Neutrophil (primary cell): ENCODE measurements around the gene DHX38.
A peak's percentile ranks its signal among the peaks of the same experiment; 100 is the strongest.

Experiments used
- H3K27ac ChIP-seq: fragments of 200-600 bp; sonication (generic); 2 replicates; pipeline ENCODE4 v1.5.1; 2016; ENCODE audit warnings: mild to moderate bottlenecking, moderate library complexity
- H3K27me3 ChIP-seq: fragments of 200-600 bp; sonication (generic); 2 replicates; pipeline ENCODE4 v1.6.0; 2016; ENCODE audit warnings: mild to moderate bottlenecking
- H3K36me3 ChIP-seq: fragments of 200-600 bp; sonication (generic); 2 replicates; pipeline ENCODE4 v1.5.1; 2017
- H3K4me1 ChIP-seq, 2 experiments: fragments of 200-600 bp in 1 of 2; sonication (generic) in 1 of 2; 1 replicate in 1 of 2; 2 replicates in 1 of 2; pipeline versions ENCODE4 v1.5.1 to v1.6.1; 2013 to 2016; ENCODE audit warnings: low read depth in 1 of 2, low read length in 1 of 2, mild to moderate bottlenecking in 1 of 2, moderate library complexity in 1 of 2; ENCODE audit not compliant: control insufficient read depth in 1 of 2, insufficient read depth in 1 of 2
- H3K4me3 ChIP-seq, 2 experiments: fragments of 200-600 bp in 1 of 2; sonication (generic) in 1 of 2; 1 replicate in 1 of 2; 2 replicates in 1 of 2; pipeline ENCODE4 v1.5.1; 2013 to 2016; ENCODE audit warnings: low read depth in 1 of 2, low read length in 1 of 2, mild to moderate bottlenecking in 1 of 2, moderate library complexity in 1 of 2
- H3K9me3 ChIP-seq: fragments of 200-600 bp; sonication (generic); 2 replicates; pipeline ENCODE4 v1.5.1; 2016
- CTCF ChIP-seq: fragments of 200-600 bp; sonication (generic); IDR thresholded peaks from 2 replicates; pipeline ENCODE4 v1.5.1; 2016; ENCODE audit warnings: antibody characterized with exemption

Gene DHX38

GRCh38 chr16:72061564-72061963, 32.1 kb upstream of the DHX38 start:
- Histone ChIP-seq H3K4me1 (peaks cover 0 to 13% of the 10 kb centered on the region in 2 experiments), H3K27ac (peak overlapping the region; percentile 55), H3K27me3 (no peaks in the 10 kb centered on the region), H3K4me3 (no peak overlapping the region), H3K9me3 (no peaks in the 10 kb centered on the region), H3K36me3 (peaks cover 10% of the 10 kb centered on the region)
- no peak for TF ChIP-seq CTCF

- no peaks in the 10 kb centered on the region for H3K9me3 ChIP-seq
- H3K36me3 ChIP-seq = peaks cover 10% of the 10 kb centered on the region
- no peaks in the 10 kb centered on the region for H3K27me3 ChIP-seq
- H3K27ac ChIP-seq = no peak overlapping the region
- TF ChIP-seq CTCF = no peak
- H3K4me1 ChIP-seq = peaks cover 10 to 20% of the 10 kb centered on the region in 2 experiments
- H3K4me3 ChIP-seq = no peak overlapping the region
These were observed 29.2 kb upstream of the DHX38 start for GRCh38 chr16:72064361-72064894.

- no peak for TF ChIP-seq CTCF
These were observed 26.9 kb upstream of the DHX38 start for GRCh38 chr16:72066747-72067146.

GRCh38 chr16:72068930-72069329, 24.7 kb upstream of the DHX38 start:
- no peak overlapping the region for H3K4me3 ChIP-seq
- H3K9me3 ChIP-seq = no peaks in the 10 kb centered on the region
- H3K4me1 ChIP-seq = peaks cover 10 to 21% of the 10 kb centered on the region in 2 experiments
- no peak for TF ChIP-seq CTCF
- no peak overlapping the region for H3K27ac ChIP-seq
- H3K36me3 ChIP-seq = no peaks in the 10 kb centered on the region
- H3K27me3 ChIP-seq = no peaks in the 10 kb centered on the region

More at GRCh38 chr16:72066747-72067146, 26.9 kb upstream of the DHX38 start:
- H3K9me3 ChIP-seq = no peaks in the 10 kb centered on the region
- no peaks in the 10 kb centered on the region for H3K36me3 ChIP-seq
- H3K27me3 ChIP-seq = no peaks in the 10 kb centered on the region
- H3K4me3 ChIP-seq = no peak overlapping the region
- H3K4me1 ChIP-seq = peaks cover 10 to 21% of the 10 kb centered on the region in 2 experiments
- no peak overlapping the region for H3K27ac ChIP-seq

- no peak overlapping the region for H3K4me3 ChIP-seq
- TF ChIP-seq CTCF = no peak
- H3K4me1 ChIP-seq = peaks cover 10% of the 10 kb centered on the region in 2 experiments
- no peak overlapping the region for H3K27ac ChIP-seq
- H3K27me3 ChIP-seq = no peaks in the 10 kb centered on the region
- no peaks in the 10 kb centered on the region for H3K9me3 ChIP-seq
- H3K36me3 ChIP-seq = no peaks in the 10 kb centered on the region
These were observed 20.9 kb upstream of the DHX38 start for GRCh38 chr16:72072514-72073342.
